Karpas-422 (cell line): ENCODE results near the gene PPP1R1C. TPM values are rescaled to one million over a fixed set of nuclear protein-coding genes. Genes with fewer than 3 reads are reported as not detected.

Experiments used
- DNase-seq: peaks from one replicate; pipeline ENCODE4 v3.0.0-alpha.2; 2015
- H2AFZ ChIP-seq: fragments of 200-600 bp; sonication (generic); 2 replicates; pipeline ENCODE4 v1.6.1; 2014; ENCODE audit warnings: antibody characterized with exemption, low read length, mixed read lengths
- H3K27ac ChIP-seq: fragments of 200-600 bp; sonication (generic); 2 replicates; pipeline ENCODE4 v1.5.1; 2014; ENCODE audit warnings: mild to moderate bottlenecking, low read length, moderate library complexity
- H3K27me3 ChIP-seq: fragments of 200-600 bp; sonication (generic); 2 replicates; pipeline ENCODE4 v1.6.1; 2014; ENCODE audit warnings: low read length, mixed read lengths
- H3K36me3 ChIP-seq: fragments of 200-600 bp; sonication (generic); 2 replicates; pipeline ENCODE4 v1.6.1; 2014; ENCODE audit warnings: low read length, mixed read lengths; ENCODE audit not compliant: insufficient read depth
- H3K4me1 ChIP-seq: fragments of 200-600 bp; sonication (generic); 2 replicates; pipeline ENCODE4 v1.6.1; 2014; ENCODE audit warnings: mild to moderate bottlenecking, low read length, mixed read lengths
- H3K4me2 ChIP-seq: fragments of 200-600 bp; sonication (generic); 2 replicates; pipeline ENCODE4 v1.6.1; 2014; ENCODE audit warnings: low read length, low read depth, mild to moderate bottlenecking; ENCODE audit not compliant: poor library complexity, severe bottlenecking
- H3K4me3 ChIP-seq: fragments of 200-600 bp; sonication (generic); 2 replicates; pipeline ENCODE4 v1.5.1; 2014; ENCODE audit warnings: mild to moderate bottlenecking, antibody characterized with exemption, low read length, mixed read lengths
- H3K79me2 ChIP-seq: fragments of 200-600 bp; sonication (generic); 2 replicates; pipeline ENCODE4 v1.6.1; 2014; ENCODE audit warnings: mild to moderate bottlenecking, low read length, mixed read lengths
- H3K9ac ChIP-seq: fragments of 200-600 bp; sonication (generic); 2 replicates; pipeline ENCODE4 v1.6.0; 2014; ENCODE audit warnings: low read length
- H3K9me2 ChIP-seq: fragments of 200-600 bp; sonication (generic), shearing (Covaris generic); replicated peaks from 2 replicates; pipeline ENCODE4 v1.6.0; 2014; ENCODE audit warnings: mild to moderate bottlenecking, low read length, moderate library complexity; ENCODE audit not compliant: insufficient read depth
- H3K9me3 ChIP-seq: fragments of 300-700, 200-600 bp; sonication (generic); 2 replicates; pipeline ENCODE4 v1.6.1; 2014; ENCODE audit warnings: low read length, mixed read lengths
- H4K20me1 ChIP-seq: fragments of 200-600 bp; sonication (generic); 2 replicates; pipeline ENCODE4 v1.6.1; 2014; ENCODE audit warnings: mild to moderate bottlenecking, antibody characterized with exemption, low read length, low read depth; ENCODE audit not compliant: insufficient read depth
- total RNA-seq: library from RNA; depleted of rRNA; stranded (reverse); fragments of >200 nt; shearing (Covaris generic); gene quantifications from 2 replicates; pipeline ENCODE4 v1.2.3, GENCODE V29; 2014; ENCODE audit warnings: low replicate concordance

Gene PPP1R1C
- total RNA-seq, 1 experiment from 2014 or later, result not detected

DNA sequence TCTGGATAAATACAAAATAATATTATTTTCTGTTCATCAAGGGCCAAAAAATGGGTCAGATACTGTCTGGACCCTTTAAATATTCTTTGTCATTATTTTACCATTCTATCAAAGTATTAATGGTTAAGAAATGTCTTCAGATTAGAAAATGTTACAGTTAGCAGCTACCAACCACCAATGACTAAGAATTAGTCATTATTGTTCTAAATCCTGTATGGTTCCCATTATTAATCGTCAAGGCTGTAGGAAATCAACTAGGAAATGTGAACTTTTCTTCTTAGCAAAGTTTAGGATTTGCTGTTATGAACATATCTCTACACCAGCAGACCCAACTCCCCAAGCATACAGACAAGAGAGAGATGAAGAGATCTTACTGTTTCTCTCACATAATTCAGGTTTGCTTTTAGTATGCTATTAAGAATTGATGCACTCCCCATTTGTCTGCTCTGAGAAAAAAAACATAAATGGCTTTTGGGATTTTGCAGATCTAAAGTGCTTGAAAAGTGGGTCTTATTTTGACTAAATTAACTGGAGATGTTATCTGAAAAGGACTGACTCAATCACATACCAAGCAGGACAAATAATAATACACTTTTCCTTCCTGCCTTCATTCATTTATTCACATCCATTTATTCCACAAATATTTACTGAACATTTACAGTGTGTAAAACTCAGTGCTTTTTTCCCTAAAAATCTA lies 147.7 kb downstream of the PPP1R1C start:
- no peak overlapping the region for H3K27ac ChIP-seq
- no peaks in the 10 kb centered on the region for H3K27me3 ChIP-seq
- no peak overlapping the region for H3K9ac ChIP-seq
- H2AFZ ChIP-seq, result no peak overlapping the region
- H3K9me3 ChIP-seq, result no peaks in the 10 kb centered on the region
- no peaks in the 10 kb centered on the region for H3K9me2 ChIP-seq
- no peak overlapping the region for H3K4me3 ChIP-seq
- H3K36me3 ChIP-seq, result no peaks in the 10 kb centered on the region
- no peak overlapping the region for H3K4me2 ChIP-seq
- DNase-seq, result no peak
- no peaks in the 10 kb centered on the region for H3K4me1 ChIP-seq
- H3K79me2 ChIP-seq, result no peaks in the 10 kb centered on the region
- H4K20me1 ChIP-seq, result no peaks in the 10 kb centered on the region

DNA sequence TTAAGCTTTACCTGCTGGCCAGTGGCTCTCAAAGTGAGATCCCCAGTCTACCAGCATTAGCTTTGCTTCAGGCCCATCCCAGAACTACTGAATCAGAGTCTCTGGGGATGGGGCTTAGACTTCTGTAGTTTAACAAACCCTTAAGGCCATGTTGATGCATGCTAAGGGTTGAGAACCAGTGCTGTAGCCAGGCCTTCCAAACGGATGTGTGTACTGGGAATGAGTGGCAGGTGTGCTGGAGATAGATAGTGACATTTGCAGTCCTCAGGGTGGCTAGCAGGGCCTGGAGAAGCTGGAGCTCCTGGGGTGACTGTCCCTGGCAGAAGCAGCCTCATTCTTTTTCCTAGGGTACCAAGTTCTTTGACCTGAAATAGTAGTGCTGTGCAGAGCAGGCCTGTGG lies 148.5 kb downstream of the PPP1R1C start:
- Histone ChIP-seq H2AFZ (no peak overlapping the region), H3K36me3 (no peaks in the 10 kb centered on the region), H3K4me2 (no peak overlapping the region), H3K79me2 (no peaks in the 10 kb centered on the region), H3K9ac (no peak overlapping the region), H3K4me3 (no peak overlapping the region), H3K4me1 (no peaks in the 10 kb centered on the region), H4K20me1 (no peaks in the 10 kb centered on the region), H3K27ac (no peak overlapping the region), H3K27me3 (no peaks in the 10 kb centered on the region), H3K9me2 (no peaks in the 10 kb centered on the region), H3K9me3 (no peaks in the 10 kb centered on the region)
- no peak for DNase-seq

DNA sequence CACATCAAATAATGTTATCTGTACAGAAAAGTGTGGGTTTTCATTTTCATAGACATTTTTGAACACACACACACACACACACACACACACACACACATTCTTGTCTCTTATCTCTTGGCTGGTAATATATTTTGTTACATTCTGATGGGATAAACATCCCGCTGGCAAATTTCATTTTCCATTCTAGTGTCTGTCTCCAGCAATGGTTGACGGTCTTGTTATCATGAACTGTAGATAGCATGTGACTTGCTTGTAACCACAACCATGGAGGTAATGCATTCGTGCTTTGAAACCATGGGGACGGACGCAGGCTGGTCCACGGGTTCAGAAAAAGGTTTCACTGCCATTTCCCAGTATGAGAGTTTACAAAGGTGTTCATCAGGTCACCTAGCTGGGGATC lies 156.4 kb downstream of the PPP1R1C start:
- H3K79me2 ChIP-seq, result no peaks in the 10 kb centered on the region
- H3K4me3 ChIP-seq, result no peak overlapping the region
- no peak overlapping the region for H3K4me2 ChIP-seq
- no peaks in the 10 kb centered on the region for H3K9me3 ChIP-seq
- DNase-seq, result no peak
- H4K20me1 ChIP-seq, result no peaks in the 10 kb centered on the region
- no peak overlapping the region for H3K27ac ChIP-seq
- no peaks in the 10 kb centered on the region for H3K4me1 ChIP-seq
- H3K36me3 ChIP-seq, result no peaks in the 10 kb centered on the region
- H3K9ac ChIP-seq, result no peak overlapping the region
- no peaks in the 10 kb centered on the region for H3K27me3 ChIP-seq
- H3K9me2 ChIP-seq, result 0 out of 2 replicates have a peak, but pooled peaks cover 2% of the 10 kb centered on the region
- no peak overlapping the region for H2AFZ ChIP-seq

DNA sequence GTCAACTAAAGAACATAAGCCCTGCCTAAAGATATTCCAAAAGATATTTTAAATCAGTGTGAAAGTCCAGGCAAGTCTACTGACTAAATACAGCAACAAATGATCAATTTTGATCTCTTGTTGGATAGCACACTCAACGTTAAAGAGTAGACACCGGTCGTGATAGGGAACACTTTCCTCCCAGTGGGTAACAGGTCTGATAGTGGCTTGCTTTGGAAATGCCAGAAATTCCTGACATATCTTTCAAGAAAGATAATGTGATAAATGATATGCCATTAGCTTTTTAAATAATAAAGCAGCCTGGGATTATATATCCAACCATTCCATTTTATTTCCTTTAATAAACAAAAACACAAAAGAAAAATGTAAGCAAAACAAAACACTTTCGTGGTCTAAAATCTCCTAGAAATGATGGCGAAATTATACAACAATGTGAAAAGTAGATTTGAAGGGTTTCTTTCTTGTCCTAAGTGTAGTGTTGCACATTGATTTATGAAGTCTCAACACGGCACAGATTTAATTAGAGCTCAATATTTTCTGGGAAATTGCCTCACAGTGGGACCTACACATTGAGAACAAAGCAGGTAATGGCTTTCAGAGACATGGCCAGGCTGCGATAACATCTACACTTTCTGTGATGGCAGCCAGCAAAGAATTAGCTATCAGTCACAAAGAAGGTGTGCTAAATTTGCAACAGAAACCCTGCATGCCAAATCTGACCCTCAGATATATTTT lies 158.6 kb downstream of the PPP1R1C start:
- Histone ChIP-seq H2AFZ (no peak overlapping the region), H3K4me3 (no peak overlapping the region), H3K9ac (no peak overlapping the region), H4K20me1 (no peaks in the 10 kb centered on the region), H3K27ac (no peak overlapping the region), H3K4me1 (no peaks in the 10 kb centered on the region), H3K27me3 (no peaks in the 10 kb centered on the region), H3K79me2 (no peaks in the 10 kb centered on the region), H3K36me3 (no peaks in the 10 kb centered on the region), H3K9me3 (no peaks in the 10 kb centered on the region), H3K9me2 (0 out of 2 replicates have a peak, but pooled peaks cover 2% of the 10 kb centered on the region), H3K4me2 (no peak overlapping the region)
- DNase-seq, result no peak

DNA sequence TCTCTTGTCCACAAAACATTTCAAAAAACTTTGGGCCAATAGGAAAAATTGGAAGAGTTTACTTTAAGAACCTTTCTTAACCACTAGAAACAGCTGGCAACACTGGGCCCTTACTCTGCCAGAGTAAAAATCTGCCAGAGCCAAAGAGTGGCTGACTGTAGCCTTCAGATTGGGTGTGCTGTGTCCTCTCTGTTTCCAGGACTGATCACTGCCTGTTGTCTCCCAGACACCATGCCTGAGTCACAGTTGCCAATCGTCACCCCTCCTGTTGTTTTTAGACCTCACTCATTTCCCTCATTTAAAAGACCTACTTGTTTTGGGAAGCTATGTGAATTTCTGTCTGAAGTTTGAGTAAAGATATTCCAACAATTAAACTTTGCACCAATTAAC lies 159.1 kb downstream of the PPP1R1C start:
- no peaks in the 10 kb centered on the region for H3K27me3 ChIP-seq
- H3K27ac ChIP-seq, result no peak overlapping the region
- no peaks in the 10 kb centered on the region for H3K79me2 ChIP-seq
- H2AFZ ChIP-seq, result no peak overlapping the region
- no peaks in the 10 kb centered on the region for H3K36me3 ChIP-seq
- no peak overlapping the region for H3K9ac ChIP-seq
- no peaks in the 10 kb centered on the region for H3K9me3 ChIP-seq
- no peaks in the 10 kb centered on the region for H4K20me1 ChIP-seq
- no peak for DNase-seq
- 0 out of 2 replicates have a peak, but pooled peaks cover 2% of the 10 kb centered on the region for H3K9me2 ChIP-seq
- H3K4me2 ChIP-seq, result no peak overlapping the region
- no peaks in the 10 kb centered on the region for H3K4me1 ChIP-seq
- no peak overlapping the region for H3K4me3 ChIP-seq

DNA sequence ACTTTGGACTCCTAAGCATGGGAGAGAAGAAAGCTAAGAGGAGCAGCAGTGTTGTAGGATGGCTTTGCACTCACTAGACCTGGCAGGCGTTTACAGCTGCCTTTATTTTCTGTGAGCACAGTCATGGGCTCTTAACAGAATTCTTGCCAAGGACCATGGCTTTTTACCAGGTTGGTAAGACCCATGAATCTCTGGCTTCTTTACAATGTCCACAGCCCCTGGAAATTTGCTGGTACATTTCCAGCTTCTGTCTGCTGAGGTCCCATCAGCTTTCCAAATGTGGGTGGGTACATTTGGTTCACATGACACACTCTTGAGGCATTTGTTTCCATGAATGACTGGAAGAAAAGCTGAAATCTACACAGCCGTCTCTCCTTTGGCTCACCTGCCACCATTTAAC lies 162.7 kb downstream of the PPP1R1C start:
- H4K20me1 ChIP-seq, result no peaks in the 10 kb centered on the region
- H3K9me2 ChIP-seq, result no peaks in the 10 kb centered on the region
- H3K27ac ChIP-seq, result no peak overlapping the region
- no peak overlapping the region for H3K9ac ChIP-seq
- no peaks in the 10 kb centered on the region for H3K36me3 ChIP-seq
- no peaks in the 10 kb centered on the region for H3K9me3 ChIP-seq
- H3K4me1 ChIP-seq, result no peaks in the 10 kb centered on the region
- H3K4me3 ChIP-seq, result no peak overlapping the region
- DNase-seq, result no peak
- H3K79me2 ChIP-seq, result no peaks in the 10 kb centered on the region
- no peaks in the 10 kb centered on the region for H3K27me3 ChIP-seq
- H3K4me2 ChIP-seq, result no peak overlapping the region
- no peak overlapping the region for H2AFZ ChIP-seq

DNA sequence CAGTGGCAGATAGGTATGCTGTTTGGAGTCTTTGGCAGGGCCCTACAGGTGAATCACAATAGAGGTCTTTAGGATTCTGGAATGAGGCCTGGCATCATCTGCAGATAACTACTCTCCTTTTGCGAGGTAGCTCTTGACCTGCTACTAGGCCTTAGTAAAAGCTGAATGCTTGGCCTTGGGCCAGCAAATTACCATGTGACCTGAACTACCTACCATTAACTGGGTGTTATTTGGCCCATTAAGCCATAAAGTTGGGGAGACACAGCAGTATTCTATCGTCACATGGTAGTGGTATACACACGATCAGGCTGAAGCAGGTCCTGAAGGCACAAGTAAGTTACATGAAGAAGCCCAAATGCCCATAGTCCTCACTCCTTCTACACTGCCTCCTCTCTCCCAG lies 178.2 kb downstream of the PPP1R1C start:
- no peak overlapping the region for H3K4me3 ChIP-seq
- H3K27ac ChIP-seq, result no peak overlapping the region

DNA sequence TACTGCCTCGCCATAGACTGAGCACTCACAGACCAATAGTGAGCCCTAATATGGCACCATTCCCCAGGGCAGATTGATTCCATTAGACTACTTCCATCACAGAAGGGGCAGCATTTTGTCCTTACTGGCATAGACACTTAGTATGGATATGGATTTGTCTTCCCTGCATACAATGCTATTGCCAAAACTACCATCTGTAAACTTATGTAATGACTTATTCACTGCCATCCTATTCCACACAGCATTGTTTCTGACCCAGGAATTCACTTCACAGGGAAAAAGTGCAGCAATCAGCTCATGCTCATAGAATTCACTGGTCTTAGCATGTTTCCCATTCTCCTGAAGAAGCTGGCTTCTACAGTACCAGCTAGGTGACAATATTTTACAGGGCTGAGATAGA lies 179.0 kb downstream of the PPP1R1C start:
- Histone ChIP-seq H3K36me3 (no peaks in the 10 kb centered on the region), H3K9me2 (no peaks in the 10 kb centered on the region), H3K27me3 (no peaks in the 10 kb centered on the region), H2AFZ (no peak overlapping the region), H3K4me3 (no peak overlapping the region), H4K20me1 (no peaks in the 10 kb centered on the region), H3K4me2 (no peak overlapping the region), H3K27ac (no peak overlapping the region), H3K79me2 (no peaks in the 10 kb centered on the region), H3K9me3 (no peaks in the 10 kb centered on the region), H3K9ac (no peak overlapping the region), H3K4me1 (no peaks in the 10 kb centered on the region)
- no peak for DNase-seq

More for the DNA sequence above, 178.2 kb downstream of the PPP1R1C start:
- Histone ChIP-seq H3K9me2 (no peaks in the 10 kb centered on the region), H3K79me2 (no peaks in the 10 kb centered on the region), H3K4me1 (no peaks in the 10 kb centered on the region), H3K27me3 (no peaks in the 10 kb centered on the region), H4K20me1 (no peaks in the 10 kb centered on the region), H3K36me3 (no peaks in the 10 kb centered on the region), H3K4me2 (no peak overlapping the region), H2AFZ (no peak overlapping the region), H3K9me3 (no peaks in the 10 kb centered on the region), H3K9ac (no peak overlapping the region)
- DNase-seq, result no peak
